Measurements from ENCODE around the gene RTN1. TPM values are rescaled to one million over a fixed set of nuclear protein-coding genes. Genes with fewer than 3 reads are reported as not detected.

Gene RTN1
- total RNA-seq, 1 experiment from 2014 or later = not detected

- in situ Hi-C loops (cut with HindIII; ENCODE audit: low pct_unique_long_range_greater_than_20kb, low sequenced_read_pairs) = no loop called here
- no peak for DNase-seq (ENCODE audit: low read depth)
Measured at GRCh38 chr14:59823179-59823578, 47.4 kb downstream of the RTN1 start.

- DNase-seq (ENCODE audit: low read depth) = no peak
- in situ Hi-C loops (cut with HindIII; ENCODE audit: low pct_unique_long_range_greater_than_20kb, low sequenced_read_pairs) = no loop called here
Measured at GRCh38 chr14:59819446-59820088, 51.0 kb downstream of the RTN1 start.

- DNase-seq (ENCODE audit: low read depth) = no peak
- in situ Hi-C loops (cut with HindIII; ENCODE audit: low pct_unique_long_range_greater_than_20kb, low sequenced_read_pairs) = no loop called here
Measured at GRCh38 chr14:59816941-59817340, 53.6 kb downstream of the RTN1 start.

- DNase-seq (ENCODE audit: low read depth) = no peak
- in situ Hi-C loops (cut with HindIII; ENCODE audit: low pct_unique_long_range_greater_than_20kb, low sequenced_read_pairs) = no loop called here
Measured at GRCh38 chr14:59814988-59815387, 55.6 kb downstream of the RTN1 start.

- no peak for DNase-seq (ENCODE audit: low read depth)
- in situ Hi-C loops (cut with HindIII; ENCODE audit: low pct_unique_long_range_greater_than_20kb, low sequenced_read_pairs) = no loop called here
Measured at GRCh38 chr14:59811815-59812214, 58.8 kb downstream of the RTN1 start.

GRCh38 chr14:59811073-59811472 lies 59.5 kb downstream of the RTN1 start:
- in situ Hi-C loops (cut with HindIII; ENCODE audit: low pct_unique_long_range_greater_than_20kb, low sequenced_read_pairs) = no loop called here

GRCh38 chr14:59803052-59803540 lies 67.5 kb downstream of the RTN1 start:
- in situ Hi-C loops (cut with HindIII; ENCODE audit: low pct_unique_long_range_greater_than_20kb, low sequenced_read_pairs) = no loop called here
- DNase-seq (ENCODE audit: low read depth) = no peak

More at GRCh38 chr14:59811073-59811472, 59.5 kb downstream of the RTN1 start:
- no peak for DNase-seq (ENCODE audit: low read depth)

- DNase-seq (ENCODE audit: low read depth) = no peak
- in situ Hi-C loops (cut with HindIII; ENCODE audit: low pct_unique_long_range_greater_than_20kb, low sequenced_read_pairs) = no loop called here
Measured at GRCh38 chr14:59788176-59788575, 82.4 kb downstream of the RTN1 start.

GRCh38 chr14:59787045-59787674 lies 83.4 kb downstream of the RTN1 start:
- DNase-seq (ENCODE audit: low read depth) = no peak
- in situ Hi-C loops (cut with HindIII; ENCODE audit: low pct_unique_long_range_greater_than_20kb, low sequenced_read_pairs) = no loop called here

GRCh38 chr14:59785629-59786028 lies 84.9 kb downstream of the RTN1 start:
- in situ Hi-C loops (cut with HindIII; ENCODE audit: low pct_unique_long_range_greater_than_20kb, low sequenced_read_pairs) = no loop called here
- no peak for DNase-seq (ENCODE audit: low read depth)

GRCh38 chr14:59782760-59783159 lies 87.8 kb downstream of the RTN1 start:
- in situ Hi-C loops (cut with HindIII; ENCODE audit: low pct_unique_long_range_greater_than_20kb, low sequenced_read_pairs) = no loop called here
- no peak for DNase-seq (ENCODE audit: low read depth)

GRCh38 chr14:59777006-59777579 lies 93.5 kb downstream of the RTN1 start:
- in situ Hi-C loops (cut with HindIII; ENCODE audit: low pct_unique_long_range_greater_than_20kb, low sequenced_read_pairs) = no loop called here
- DNase-seq (ENCODE audit: low read depth) = no peak

GRCh38 chr14:59776468-59776867 lies 94.1 kb downstream of the RTN1 start:
- in situ Hi-C loops (cut with HindIII; ENCODE audit: low pct_unique_long_range_greater_than_20kb, low sequenced_read_pairs) = no loop called here

GRCh38 chr14:59772233-59772632 lies 98.3 kb downstream of the RTN1 start:
- DNase-seq (ENCODE audit: low read depth) = no peak
- in situ Hi-C loops (cut with HindIII; ENCODE audit: low pct_unique_long_range_greater_than_20kb, low sequenced_read_pairs) = no loop called here

More at GRCh38 chr14:59776468-59776867, 94.1 kb downstream of the RTN1 start:
- no peak for DNase-seq (ENCODE audit: low read depth)

- DNase-seq (ENCODE audit: low read depth) = no peak
- in situ Hi-C loops (cut with HindIII; ENCODE audit: low pct_unique_long_range_greater_than_20kb, low sequenced_read_pairs) = no loop called here
Measured at GRCh38 chr14:59771577-59771976, 99.0 kb downstream of the RTN1 start.

- in situ Hi-C loops (cut with HindIII; ENCODE audit: low pct_unique_long_range_greater_than_20kb, low sequenced_read_pairs) = no loop called here
- no peak for DNase-seq (ENCODE audit: low read depth)
Measured at GRCh38 chr14:59769586-59769985, 101.0 kb downstream of the RTN1 start.

GRCh38 chr14:59768855-59769375 lies 101.7 kb downstream of the RTN1 start:
- in situ Hi-C loops (cut with HindIII; ENCODE audit: low pct_unique_long_range_greater_than_20kb, low sequenced_read_pairs) = no loop called here
- DNase-seq (ENCODE audit: low read depth) = no peak

- in situ Hi-C loops (cut with HindIII; ENCODE audit: low pct_unique_long_range_greater_than_20kb, low sequenced_read_pairs) = no loop called here
Measured at GRCh38 chr14:59761851-59762250, 108.7 kb downstream of the RTN1 start.

GRCh38 chr14:59755409-59756135 lies 115.0 kb downstream of the RTN1 start:
- in situ Hi-C loops (cut with HindIII; ENCODE audit: low pct_unique_long_range_greater_than_20kb, low sequenced_read_pairs) = no loop called here
- no peak for DNase-seq (ENCODE audit: low read depth)

More at GRCh38 chr14:59761851-59762250, 108.7 kb downstream of the RTN1 start:
- DNase-seq (ENCODE audit: low read depth) = no peak

All from Caki2 (cell line).